GM19193 (cell line): ENCODE data around the gene CALU.

Source experiments
- POLR2A ChIP-seq: IDR thresholded peaks from 4 replicates; pipeline ENCODE4 v1.6.1; 2011; ENCODE audit not compliant: insufficient read depth, insufficient read length; ENCODE audit errors: extremely low read depth

Gene CALU

GRCh38 chr7:128737867-128738385 is 1.2 kb upstream of the CALU start:
- no peak for TF ChIP-seq POLR2A

GRCh38 chr7:128738570-128739047 is 550 bp upstream of the CALU start:
- no peak for TF ChIP-seq POLR2A

DNA sequence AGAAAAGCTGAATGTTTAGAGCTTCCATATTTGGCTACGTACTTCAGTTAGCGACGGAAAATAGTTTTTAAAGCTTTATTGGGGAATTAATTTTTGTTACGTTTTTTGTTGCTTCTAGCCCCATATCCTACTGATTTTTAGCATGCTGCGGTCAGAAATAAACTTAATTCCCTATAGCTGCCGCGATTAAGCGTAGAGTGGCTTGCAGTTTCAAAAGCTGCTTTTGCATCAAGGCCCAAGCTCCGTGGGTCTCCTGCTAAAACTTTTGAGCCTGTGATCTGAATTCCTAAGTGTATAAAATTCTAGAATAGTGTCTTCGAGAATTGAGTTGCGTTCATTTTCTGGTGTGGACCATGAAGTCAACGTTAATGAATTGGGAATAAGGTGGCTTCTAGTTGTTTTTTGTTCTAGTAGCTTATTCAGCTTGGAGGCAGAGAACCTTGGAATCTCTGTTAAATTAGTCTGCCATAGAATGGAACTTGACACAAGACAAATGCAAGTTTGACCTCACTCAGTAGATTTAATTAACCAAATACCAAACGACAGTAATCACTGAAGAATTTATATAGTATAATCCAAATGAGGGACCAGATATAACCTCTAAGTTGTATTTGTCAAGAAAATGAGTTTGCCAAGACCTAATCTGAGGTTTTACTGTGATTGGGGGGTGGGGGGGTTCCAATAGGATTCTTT is 977 bp downstream of the CALU start:
- TF ChIP-seq POLR2A: no peak

DNA sequence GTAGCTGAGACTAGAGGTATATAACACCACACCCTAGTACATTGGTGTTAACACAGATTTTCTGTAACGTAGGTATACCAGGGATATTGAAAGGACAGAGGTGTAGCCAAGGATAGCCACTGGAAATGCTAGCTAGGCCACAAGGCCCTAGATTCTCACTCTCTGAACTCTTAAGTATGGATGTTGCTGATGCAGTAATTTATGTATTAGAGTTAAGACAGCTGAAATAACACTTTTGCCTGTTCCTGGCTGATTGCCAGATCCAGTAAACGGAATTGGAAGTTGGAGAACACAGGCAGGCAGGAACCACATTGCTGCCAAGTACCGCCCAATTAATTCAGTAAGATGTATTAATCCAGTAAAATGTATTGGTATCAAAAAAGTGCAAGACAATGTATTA is 1.8 kb downstream of the CALU start:
- TF ChIP-seq POLR2A: no peak

- TF ChIP-seq POLR2A: no peak
Observed at GRCh38 chr7:128741491-128741890, 2.3 kb downstream of the CALU start.

DNA sequence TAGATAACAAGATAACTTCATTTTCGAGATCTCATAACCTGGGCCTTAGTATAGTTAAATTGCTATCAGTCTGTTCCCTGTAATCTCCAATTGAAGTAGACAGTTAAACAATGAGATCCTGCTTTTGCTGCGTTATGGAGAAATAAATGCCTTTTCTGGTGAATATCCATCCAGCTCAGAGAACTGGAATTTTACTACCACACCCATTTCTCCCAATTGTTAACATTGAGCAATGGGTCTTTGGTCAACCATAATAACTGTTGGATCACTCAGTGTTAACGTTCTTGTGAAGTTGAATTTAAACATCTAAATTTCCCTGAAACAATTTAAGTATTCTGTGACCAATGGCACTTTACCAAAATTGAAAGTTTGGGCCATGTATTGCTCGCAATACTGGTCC is 3.0 kb downstream of the CALU start:
- TF ChIP-seq POLR2A: no peak

DNA sequence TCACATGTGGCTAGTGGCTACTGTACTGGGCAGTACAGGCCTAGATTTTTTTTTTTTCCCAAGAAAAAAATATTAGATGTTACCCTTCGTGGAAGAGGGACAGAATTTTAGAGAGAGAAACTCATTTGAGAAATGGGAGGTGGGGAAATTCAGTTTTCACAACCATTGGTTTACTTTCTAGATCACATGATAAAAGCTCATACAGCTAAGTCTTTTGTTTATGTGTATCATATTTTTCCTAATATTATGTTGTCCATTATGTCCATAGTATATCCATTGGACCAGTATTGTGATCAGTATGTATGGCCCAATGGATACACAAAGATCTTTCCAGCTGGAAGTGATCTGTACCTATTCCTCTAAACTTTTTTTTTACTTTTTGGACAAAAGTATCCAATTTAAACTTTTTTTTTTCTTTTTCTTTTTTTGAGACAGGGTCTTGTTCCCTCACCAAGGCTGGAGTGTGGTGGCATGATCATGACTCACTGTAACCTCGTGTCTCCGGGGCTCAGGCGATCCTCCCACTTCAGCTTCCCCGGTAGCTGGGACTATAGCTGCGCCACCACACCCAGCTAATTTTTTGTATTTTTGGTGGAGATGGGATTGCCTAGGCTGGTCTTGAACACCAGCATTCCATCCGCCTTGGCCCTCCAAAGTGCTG is 4.1 kb downstream of the CALU start:
- TF ChIP-seq POLR2A: no peak

DNA sequence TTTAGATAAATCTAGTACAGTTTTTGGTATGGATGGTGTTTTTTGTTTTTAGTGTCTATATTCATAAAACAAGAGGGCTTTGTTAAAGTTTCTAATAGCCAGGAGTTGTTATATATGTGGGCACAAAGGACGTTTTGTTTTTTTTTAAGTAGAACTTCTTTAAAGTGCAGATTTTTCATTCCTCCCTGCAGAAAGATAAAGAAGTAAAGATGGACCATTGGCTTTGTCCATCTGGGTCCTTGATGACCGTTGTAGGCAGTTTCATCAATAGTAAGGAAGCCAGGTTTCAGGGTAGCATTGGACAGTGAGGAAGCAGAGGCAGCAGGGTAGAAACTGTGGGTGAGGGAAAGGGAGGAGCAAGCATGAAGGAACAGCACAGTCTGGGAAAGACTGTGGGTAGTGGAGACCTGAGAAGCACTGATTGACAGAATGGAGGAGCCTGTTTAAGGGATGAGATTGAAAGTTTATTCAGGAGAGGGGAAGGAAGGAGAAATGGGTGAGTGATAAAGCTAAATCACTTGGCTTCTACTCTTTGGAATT is 5.3 kb downstream of the CALU start:
- TF ChIP-seq POLR2A: no peak

GRCh38 chr7:128745706-128746105 is 6.5 kb downstream of the CALU start:
- TF ChIP-seq POLR2A: no peak

GRCh38 chr7:128747327-128748079 is 8.3 kb downstream of the CALU start:
- no peak for TF ChIP-seq POLR2A

DNA sequence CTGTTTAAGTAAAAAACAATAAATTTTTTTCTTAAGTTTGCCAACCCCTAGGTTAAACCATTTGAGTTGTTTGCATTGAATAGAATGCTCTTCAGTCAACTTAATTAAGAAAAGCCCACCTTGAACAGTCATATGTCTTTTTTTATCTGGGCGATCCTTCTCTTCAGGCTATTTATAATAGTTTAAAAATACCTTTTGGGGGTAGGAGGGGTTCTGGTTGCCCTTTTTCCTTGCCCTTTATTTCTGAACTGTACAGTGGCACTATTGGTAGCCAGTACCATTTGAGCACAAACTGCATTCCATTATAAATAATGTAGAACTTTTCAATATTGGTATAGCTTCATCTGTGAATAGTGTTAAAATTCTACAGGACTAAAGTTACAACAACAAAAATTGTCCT is 13.1 kb downstream of the CALU start:
- no peak for TF ChIP-seq POLR2A

- TF ChIP-seq POLR2A: no peak
Observed at GRCh38 chr7:128755075-128755818, 16.1 kb downstream of the CALU start.

- TF ChIP-seq POLR2A: no peak
Observed at GRCh38 chr7:128755819-128756476, 16.8 kb downstream of the CALU start.

DNA sequence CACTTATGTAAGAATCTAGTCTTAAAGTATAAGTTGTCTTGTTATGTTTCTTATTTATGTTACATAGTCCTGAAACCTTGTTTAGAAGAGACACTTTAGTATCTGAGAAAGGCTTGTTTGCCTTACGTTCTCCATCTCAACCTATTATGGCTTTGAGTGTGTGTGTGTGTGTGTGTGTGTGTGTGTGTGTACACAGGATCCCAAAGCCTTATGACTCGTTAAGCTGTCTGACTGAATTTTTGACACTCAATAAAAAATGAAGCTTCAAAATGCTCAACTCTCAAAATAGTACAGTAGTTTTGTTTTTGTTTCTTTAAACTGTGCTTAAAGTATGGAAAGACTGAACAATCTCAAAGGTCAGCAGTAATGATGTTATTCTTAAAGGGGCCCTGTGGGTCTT is 18.0 kb downstream of the CALU start:
- no peak for TF ChIP-seq POLR2A

GRCh38 chr7:128758553-128758952 is 19.4 kb downstream of the CALU start:
- no peak for TF ChIP-seq POLR2A

DNA sequence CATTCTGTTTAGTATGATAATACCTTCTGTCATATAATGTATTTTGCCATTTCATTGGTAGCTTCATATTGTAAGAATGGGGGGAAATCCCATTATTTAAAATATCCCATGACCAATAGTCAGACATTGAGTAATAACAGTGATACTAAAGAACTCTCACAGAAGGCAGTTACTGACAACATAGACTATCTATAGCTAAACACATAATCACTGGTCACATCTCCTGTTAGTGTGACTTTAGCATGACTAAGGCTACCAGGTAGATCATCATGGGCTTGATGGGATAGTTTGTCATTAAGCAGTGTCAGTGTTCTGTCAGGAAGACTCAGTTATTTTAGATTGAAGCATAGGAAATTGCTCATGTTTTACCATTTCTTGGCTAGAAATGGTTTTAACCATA is 20.1 kb downstream of the CALU start:
- no peak for TF ChIP-seq POLR2A
